ENCODE measurements around the gene HSD17B2.

- TF ChIP-seq CTCF (IDR thresholded peaks at IDR 0.05) (no peak), POLR2A (IDR thresholded peaks at IDR 0.05) (no peak)
Observed at GRCh38 chr16:82042846-82043245, 7.8 kb downstream of the HSD17B2 start.
